Activated CD4-positive, CD25-positive, alpha-beta regulatory T cell treated with anti-CD3 and anti-CD28 coated beads, Interleukin-2, amount 50 U/mL, for 24 hours (primary cell): ENCODE data around the gene MINDY4.
A peak's percentile ranks its signal among the peaks of the same experiment; 100 is the strongest.

ENCODE experiments used
- ATAC-seq, 2 donors: fragments of 150-1000 bp; cut with Tn5 transposase; one replicate each; pipeline ENCODE4 v1.10.0; 2021; ENCODE audit warnings: mild to moderate bottlenecking in 1 of 2, moderate library complexity in 1 of 2

Gene MINDY4

GRCh38 chr7:30771174-30771879, at the start of gene MINDY4:
Gene MINDY4 (plus strand): TSS chr7:30771417. CDS start chr7:30771494, 77 bp downstream.
- peak; percentile 89 to 90 for ATAC-seq

DNA sequence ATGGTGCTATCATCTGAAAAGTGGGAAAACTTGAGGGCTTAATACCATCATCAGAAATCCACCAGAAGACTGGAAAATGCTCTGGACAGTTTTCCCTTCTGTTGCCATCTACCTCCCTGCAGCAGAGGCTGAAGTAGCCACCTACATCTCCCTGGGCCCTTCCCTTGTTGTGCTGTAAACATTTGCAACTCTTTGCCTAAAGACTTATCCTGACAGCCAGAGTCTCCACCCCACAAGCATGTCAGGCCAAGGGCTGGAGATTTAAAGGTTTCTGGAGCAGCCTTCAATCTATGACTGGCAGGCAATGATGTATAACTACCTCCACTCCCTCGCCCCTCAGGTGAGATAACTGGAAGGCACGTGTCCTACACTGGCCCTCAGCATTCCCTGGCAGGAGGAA, 49.0 kb upstream of the MINDY4 start:
- no peak for ATAC-seq

GRCh38 chr7:30722671-30723070, 48.5 kb upstream of the MINDY4 start:
- no peak for ATAC-seq

DNA sequence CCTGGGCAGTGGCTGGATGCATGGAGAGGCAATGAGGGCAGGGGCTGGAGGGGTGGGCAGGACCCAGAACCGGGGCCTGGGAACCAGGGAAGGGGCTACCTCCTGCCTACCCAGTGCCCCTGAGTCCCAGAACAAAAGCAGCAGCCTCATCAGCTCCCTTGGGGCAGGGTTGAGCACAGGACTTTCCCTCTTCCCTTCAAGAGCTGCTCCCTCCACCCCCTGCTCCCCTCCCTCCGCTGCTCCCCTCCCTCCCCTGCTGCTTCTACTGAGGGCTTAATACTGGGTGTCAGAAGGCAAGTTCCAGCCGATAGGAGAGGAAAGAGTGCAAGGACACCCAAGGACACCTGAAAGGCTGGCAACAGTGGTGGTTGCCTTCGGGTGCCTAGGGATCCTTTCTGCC, 47.4 kb upstream of the MINDY4 start:
- no peak for ATAC-seq

DNA sequence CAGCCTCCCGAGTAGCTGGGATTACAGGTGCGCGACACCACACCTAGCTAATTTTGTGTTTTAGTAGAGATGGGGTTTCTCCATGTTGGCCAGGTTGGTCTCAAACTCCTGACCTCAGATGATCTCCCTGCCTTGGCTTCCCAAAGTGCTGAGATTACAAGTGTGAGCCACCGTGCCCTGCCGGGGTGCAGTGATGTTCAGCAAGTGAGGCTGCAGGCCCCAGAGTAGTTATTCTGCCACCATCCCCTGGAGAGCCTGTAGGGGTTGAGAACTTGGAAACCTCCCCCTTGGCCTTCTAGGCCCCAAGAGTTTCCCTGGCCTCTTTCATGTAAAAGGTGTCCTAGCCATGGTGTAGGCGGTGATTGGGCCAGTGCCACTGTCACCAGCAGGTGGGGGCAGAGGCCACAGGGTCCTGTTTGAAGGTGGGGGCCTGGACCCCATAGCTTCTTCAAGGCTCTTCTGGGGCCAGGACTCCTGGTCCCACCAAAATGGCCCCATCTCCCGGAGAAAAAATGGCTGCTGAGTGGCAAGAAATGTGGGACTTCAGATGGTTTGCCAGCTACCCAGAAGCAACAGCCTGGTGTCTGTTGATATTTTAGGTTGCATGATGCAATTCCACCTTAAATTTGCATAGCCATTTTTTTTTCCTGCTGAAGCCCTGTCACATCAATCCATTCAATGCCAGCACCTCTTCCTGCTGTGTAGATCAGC, 44.8 kb upstream of the MINDY4 start:
- no peak for ATAC-seq

- ATAC-seq = peak; percentile 79 to 85
These were observed 43.9 kb upstream of the MINDY4 start for GRCh38 chr7:30727061-30727945.

- ATAC-seq = no peak
These were observed 42.6 kb upstream of the MINDY4 start for GRCh38 chr7:30728591-30729100.

- no peak for ATAC-seq
These were observed 41.6 kb upstream of the MINDY4 start for GRCh38 chr7:30729642-30730041.

GRCh38 chr7:30730097-30730496, 41.1 kb upstream of the MINDY4 start:
- ATAC-seq = no peak

- ATAC-seq = no peak
These were observed 40.2 kb upstream of the MINDY4 start for GRCh38 chr7:30730996-30731395.

DNA sequence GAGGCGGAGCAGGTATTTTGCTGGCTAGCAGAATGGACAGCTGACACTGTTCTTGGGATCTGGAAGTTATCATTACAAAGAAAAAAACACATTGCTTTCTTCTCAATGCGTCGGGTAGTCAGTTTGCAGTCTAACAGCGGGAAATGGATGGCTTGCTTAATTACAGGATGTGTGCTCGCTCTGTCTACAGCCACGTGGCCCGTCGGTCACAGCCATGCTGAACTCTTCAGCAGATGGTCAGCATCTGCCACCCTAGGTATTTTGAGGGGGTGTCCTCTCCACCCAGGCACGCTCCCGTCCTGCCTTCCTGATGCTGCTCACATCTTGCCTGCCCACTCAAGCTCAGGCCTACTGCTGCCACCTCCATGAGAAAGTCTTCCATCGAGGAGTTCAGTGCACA, 39.6 kb upstream of the MINDY4 start:
- ATAC-seq = no peak

DNA sequence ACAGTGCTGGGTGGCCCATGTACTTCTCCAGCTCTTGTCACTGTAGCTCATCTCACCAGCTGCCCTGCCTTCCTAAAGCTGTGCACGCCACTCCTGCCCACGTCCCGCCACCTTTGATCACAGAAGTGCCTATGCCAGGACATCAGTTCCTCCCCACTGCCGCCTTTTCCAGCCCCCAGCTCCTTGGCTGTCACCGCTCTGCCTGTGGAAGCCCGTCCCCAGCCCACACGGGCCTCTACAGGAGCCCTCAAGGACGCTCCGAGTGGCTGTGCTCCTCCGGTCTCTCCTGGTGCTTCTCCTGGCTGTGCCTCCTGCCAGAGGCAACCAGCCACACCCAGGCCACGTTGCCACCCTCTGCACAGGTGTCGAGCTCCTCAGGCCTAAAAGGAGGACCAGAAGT, 38.6 kb upstream of the MINDY4 start:
- ATAC-seq = no peak

DNA sequence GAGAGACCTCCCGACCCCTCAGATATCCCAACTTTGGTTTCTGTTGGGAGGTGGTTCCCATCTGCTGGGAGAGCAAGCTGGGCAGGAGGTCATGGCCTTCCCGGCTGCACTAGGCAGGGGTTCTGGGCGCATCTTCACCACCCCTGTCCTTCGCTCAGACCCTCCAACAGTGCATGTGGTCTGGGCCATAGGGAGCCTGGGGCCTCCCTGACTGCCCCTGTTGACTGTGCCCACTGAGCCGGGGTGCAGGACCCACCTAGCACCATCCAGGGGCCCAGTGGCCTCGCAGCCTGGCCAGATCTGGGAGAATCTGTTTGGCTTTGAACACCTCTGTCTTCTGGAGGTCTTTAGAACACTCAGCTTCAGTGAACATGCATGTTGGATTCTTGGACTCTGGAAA, 38.0 kb upstream of the MINDY4 start:
- ATAC-seq = no peak

DNA sequence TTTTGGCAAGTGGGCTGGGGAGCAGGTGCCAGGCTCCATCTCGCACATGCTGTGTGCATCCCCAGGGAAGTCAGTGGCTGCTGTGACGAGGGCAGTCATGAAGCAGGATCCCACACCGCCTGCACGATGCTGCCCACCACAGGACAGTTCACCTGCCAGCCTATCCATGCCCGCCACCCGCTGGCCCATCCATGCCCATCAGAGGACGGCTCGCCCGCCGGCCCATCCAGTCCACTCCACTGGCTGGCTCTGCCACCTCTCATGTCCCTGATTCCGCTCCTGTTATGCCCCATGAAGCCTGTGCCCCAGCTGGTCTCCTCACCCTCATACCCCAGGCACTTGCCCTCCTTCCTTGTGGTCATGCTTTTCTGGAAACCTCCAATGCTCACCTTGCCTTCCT, 37.5 kb upstream of the MINDY4 start:
- no peak for ATAC-seq

- no peak for ATAC-seq
These were observed 36.7 kb upstream of the MINDY4 start for GRCh38 chr7:30734497-30734896.

DNA sequence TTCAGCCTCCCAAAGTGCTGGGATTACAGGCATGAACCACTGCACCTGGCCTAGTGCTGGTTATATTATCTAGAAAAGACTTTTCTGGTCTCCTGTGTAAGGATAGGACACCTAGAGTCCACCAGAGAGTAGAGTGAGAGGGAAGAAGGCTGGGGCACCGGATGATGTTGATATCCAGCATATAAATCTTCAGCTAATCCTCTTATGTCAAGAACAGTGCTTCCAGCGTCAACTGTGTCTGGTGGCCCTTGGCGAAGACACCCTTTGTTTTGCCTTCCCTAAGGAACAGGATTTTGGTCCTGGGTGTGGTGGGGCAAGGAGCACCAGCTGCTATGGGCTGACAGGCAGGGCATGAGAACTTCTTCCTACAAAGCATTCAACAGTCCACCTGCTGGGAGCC, 35.6 kb upstream of the MINDY4 start:
- no peak for ATAC-seq

DNA sequence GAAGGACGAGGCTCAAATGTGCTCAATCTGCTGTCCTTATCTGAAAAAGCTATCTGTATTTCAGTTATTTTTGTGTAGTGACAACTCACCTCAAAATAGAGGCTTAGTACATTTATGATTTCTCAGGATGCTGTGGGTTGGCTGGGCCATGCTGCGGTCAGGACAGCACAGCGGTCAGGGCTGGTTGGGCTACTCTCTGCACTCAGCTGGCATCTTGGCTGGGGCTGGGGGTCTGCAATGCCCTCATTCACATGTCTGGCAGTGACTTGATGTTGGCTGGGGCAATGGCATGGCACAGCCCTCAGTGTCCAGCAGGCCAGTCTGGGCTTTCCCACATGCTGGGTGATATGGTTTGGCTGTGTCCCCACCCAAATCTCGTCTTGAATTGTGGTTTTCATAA, 34.9 kb upstream of the MINDY4 start:
- no peak for ATAC-seq

DNA sequence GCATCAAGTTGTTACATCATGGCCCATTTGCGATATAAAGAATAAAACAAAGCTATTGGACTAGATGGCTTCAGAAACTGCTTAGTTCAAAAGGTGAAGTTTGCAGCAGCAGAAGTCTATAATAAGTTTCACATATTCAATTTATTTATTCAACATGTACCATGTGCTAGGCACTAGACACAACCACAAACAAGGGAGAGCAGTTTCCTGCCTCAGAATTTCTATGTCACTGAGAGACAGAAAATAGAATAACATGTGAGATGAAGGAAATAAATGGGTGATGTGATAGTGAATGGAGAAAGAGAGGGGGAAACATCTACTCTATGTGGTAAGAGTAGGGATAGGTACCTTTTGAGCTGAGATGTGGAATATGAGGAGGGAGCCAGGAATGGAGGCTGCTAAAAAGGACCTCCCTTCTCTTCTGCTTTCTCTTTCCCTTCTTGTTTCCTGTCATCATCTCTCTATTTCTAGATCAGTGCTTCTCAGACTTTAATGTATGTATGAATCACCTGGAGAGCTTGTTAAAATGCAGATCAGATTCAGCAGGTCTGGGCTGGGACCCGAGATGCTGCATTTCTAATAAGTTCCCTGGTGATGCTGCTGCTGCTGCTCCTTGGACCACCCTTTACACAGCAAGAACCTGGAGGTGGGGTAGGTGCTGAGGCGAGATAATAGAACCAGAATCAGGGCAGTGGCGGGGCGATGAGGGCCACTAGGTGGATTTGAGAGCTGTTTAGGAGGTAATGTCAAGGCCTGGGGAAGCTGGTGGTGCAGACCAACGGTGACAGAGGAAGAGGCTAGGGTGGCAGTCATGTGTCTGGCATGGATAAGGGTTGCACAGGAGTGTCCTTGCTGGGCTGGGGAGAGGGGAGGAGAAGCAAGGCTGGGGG, 32.9 kb upstream of the MINDY4 start:
- peak; percentile 88 to 90 for ATAC-seq

- no peak for ATAC-seq
These were observed 31.5 kb upstream of the MINDY4 start for GRCh38 chr7:30739691-30740090.

- peak in 1 of 2 donors; percentile 34 for ATAC-seq
These were observed 30.6 kb upstream of the MINDY4 start for GRCh38 chr7:30740417-30741181.

DNA sequence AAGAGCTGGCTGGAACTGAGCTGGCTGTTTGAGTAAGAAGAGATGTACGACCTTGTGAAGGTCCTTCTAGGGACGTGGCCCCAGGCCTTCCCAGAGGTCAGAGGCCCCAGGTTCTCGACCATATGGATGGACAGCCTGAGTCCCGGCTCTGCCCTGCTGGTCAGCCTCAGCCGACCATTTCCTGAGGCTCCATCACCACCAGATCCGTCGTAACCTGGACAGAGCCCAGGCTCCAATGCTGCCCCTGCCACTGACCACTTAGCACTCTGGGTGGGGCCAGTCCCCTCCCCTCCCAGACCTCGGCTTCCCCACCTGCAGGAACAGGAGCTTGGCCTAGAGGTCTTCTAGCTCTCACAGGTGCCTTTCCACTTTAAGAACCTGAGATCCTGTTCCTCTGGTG, 29.9 kb upstream of the MINDY4 start:
- ATAC-seq = no peak
